Prostate gland (tissue), 2 donors: ENCODE data around the gene XK.

Experiments used
- CTCF ChIP-seq, 4 experiments: fragments of 200-600 bp in 2 of 4; fragments of 450-650 bp in 2 of 4; sonication (generic) in 2 of 4; IDR thresholded peaks; 1 replicate in 3 of 4; 2 replicates in 1 of 4; pipeline ENCODE4 v1.5.1; 2016 to 2019; ENCODE audit warnings: antibody characterized with exemption in 4 of 4, mild to moderate bottlenecking in 2 of 4, moderate library complexity in 2 of 4
- POLR2A ChIP-seq: fragments of 450-650 bp; IDR thresholded peaks from one replicate; pipeline ENCODE4 v1.6.1; 2016; ENCODE audit warnings: antibody characterized with exemption, mild to moderate bottlenecking
- POLR2AphosphoS5 ChIP-seq: sonication (generic); formaldehyde crosslinking; IDR thresholded peaks from one replicate; pipeline ENCODE4 v1.6.1; 2017; ENCODE audit warnings: antibody characterized with exemption

GRCh38 chrX:37712458-37712857, 26.9 kb downstream of the XK start:
- TF ChIP-seq CTCF (IDR thresholded peaks at IDR 0.05) (no peak), POLR2A (no peak), POLR2AphosphoS5 (no peak)
